Measurements from ENCODE around the gene EDIL3.

GRCh38 chr5:84045964-84046363, 338.7 kb downstream of the EDIL3 start:
- TF ChIP-seq CTCF (IDR thresholded peaks at IDR 0.05; ENCODE audit: poor library complexity) = no peak
- no peak for TF ChIP-seq EZH2phosphoT487 (IDR thresholded peaks at IDR 0.05; ENCODE audit: low read depth, severe bottlenecking, unreplicated experiment)

All from hepatocyte (in vitro differentiated cells).